GM12872 (cell line): ENCODE data around the gene CLPTM1L.

ENCODE experiments used
- CTCF ChIP-seq: IDR thresholded peaks from 3 replicates; pipeline ENCODE4 v1.5.1; 2011; ENCODE audit warnings: low read depth, mild to moderate bottlenecking, low read length, moderate library complexity; ENCODE audit not compliant: insufficient read depth

CLPTM1L gene

GRCh38 chr5:1368756-1369155, 23.9 kb upstream of the CLPTM1L start:
- no peak for TF ChIP-seq CTCF

DNA sequence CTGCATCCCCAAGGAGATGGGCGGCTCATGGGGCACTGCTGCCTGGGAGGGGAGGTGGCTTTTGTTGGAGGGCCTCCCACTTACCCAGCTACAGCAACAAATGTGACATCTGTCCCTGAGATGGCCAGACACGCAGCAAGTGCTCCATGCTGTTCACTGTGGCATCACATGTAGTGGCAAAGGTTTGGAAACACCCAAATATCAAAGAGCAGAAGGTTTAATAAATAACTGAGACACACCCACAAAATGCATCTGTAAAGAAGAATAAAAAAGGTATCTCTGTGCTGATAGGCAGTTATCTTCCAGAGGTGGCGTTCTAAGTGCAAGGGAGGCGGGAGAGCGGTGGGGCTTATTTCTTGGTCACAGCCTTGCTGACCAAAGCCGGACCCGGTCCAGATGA, 23.3 kb upstream of the CLPTM1L start:
- TF ChIP-seq CTCF: no peak

GRCh38 chr5:1367149-1367548, 22.2 kb upstream of the CLPTM1L start:
- TF ChIP-seq CTCF: no peak

DNA sequence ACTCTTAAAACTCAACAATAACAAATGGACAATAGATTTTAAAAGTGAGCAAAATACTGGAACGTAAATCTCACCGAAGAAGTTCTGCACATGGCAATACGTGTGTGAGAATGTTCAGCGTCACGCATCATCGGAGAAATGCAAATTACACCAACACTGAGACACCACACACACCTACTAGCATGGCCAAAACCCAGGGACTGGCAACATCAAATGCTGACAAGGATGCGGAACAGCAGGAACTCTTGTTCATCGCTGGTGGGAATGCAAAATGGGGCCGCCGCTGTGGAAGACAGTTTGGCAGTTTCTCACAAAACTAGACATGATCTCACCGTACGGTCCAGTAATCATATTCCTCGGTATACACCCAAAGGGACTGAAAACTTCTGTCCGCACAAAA, 21.6 kb upstream of the CLPTM1L start:
- no peak for TF ChIP-seq CTCF

DNA sequence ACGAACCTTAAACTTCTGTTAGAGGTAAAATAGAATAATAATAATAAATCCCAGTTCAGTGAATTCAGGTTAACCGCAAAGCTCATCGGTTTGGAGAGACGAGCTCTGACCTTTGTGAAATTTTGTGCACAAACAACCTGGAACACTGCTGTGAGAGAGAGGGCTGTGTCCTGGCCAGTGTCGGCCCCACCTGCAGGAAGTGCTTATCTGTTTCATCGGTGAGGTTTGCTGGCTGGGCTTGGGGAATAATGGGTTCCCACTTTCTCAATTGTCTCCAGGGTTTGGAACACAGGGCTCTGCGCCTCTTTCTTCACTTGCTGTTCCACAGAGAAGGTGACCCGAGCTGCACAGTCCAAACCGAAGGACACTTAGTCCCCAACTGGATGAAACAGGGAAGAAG, 19.3 kb upstream of the CLPTM1L start:
- TF ChIP-seq CTCF: no peak

- TF ChIP-seq CTCF: no peak
Observed at GRCh38 chr5:1363581-1363980, 18.7 kb upstream of the CLPTM1L start.

- no peak for TF ChIP-seq CTCF
Observed at GRCh38 chr5:1363160-1363559, 18.3 kb upstream of the CLPTM1L start.

DNA sequence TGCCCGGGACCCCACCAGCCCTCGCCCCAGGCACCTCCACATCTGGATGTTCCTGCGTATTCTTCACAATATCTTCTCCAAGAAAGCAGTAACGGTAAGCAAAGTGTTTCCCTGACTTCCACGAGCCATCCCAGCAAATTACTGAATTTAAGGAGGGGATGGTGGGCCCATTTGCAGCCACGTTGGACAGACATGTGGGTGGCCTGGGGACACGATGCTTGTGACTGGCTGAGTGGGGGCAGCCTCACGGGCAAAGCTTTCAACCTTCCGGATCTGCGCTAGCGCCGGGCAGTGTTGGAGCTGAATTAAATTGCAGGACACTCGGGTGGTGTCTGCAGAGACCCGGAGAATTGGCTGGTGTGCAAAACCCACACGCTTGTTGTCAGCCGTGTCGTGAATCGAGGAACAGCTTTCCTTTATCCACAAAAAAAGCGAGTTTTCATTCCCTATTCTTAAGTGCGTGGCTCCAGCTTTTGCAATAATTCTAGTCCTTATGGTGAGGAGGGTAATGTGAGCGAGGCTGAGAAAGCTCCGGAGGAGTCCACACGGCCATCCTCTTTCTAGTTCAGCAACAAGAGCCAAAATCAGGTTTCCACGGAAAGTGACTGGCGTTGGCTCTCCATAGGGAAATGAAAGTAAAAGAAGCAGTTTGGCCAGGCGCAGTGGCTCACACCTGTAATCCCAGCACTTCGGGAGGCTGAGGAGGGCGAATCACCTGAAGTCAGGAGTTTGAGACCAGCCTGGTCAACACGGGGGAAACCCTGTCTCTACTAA, 17.5 kb upstream of the CLPTM1L start:
- no peak for TF ChIP-seq CTCF
